HepG2 (cell line): ENCODE results near the gene MBLAC1. TPM values are rescaled to one million over a fixed set of nuclear protein-coding genes. Genes with fewer than 3 reads are reported as not detected.

Source experiments
- CAMTA2 ChIP-seq: sonication (generic); formaldehyde crosslinking; IDR thresholded peaks from 2 replicates; pipeline ENCODE4 v1.4.0; 2020; ENCODE audit warnings: mild to moderate bottlenecking, missing genetic modification reagents, borderline replicate concordance
- CBX2 ChIP-seq, 2 experiments: fragments of 200-600 bp in 1 of 2; sonication (generic); formaldehyde crosslinking in 1 of 2; IDR thresholded peaks; 2 replicates each; pipeline versions ENCODE4 v1.7.0 to v1.8.1; 2018 to 2022; ENCODE audit warnings: low read depth in 2 of 2, low read length in 1 of 2, mild to moderate bottlenecking in 1 of 2, missing genetic modification reagents in 1 of 2
- CEBPG ChIP-seq: IDR thresholded peaks from 2 replicates; pipeline ENCODE4 v1.6.1; 2016
- EEA1 ChIP-seq: sonication (generic); formaldehyde crosslinking; IDR thresholded peaks from 2 replicates; pipeline ENCODE4 v1.5.1; 2020; ENCODE audit warnings: mild to moderate bottlenecking, missing genetic modification reagents, borderline replicate concordance
- HNF4G ChIP-seq, 2 experiments: sonication (generic) in 1 of 2; formaldehyde crosslinking in 1 of 2; IDR thresholded peaks; 2 replicates each; pipeline versions ENCODE4 v1.4.0 to v1.6.1; 2011 to 2020; ENCODE audit warnings: borderline replicate concordance in 2 of 2, low read depth in 2 of 2, mild to moderate bottlenecking in 2 of 2, low read length in 1 of 2, missing genetic modification reagents in 1 of 2, moderate library complexity in 1 of 2
- KAT8 ChIP-seq: IDR thresholded peaks from 2 replicates; pipeline ENCODE4 v1.6.1; 2016; ENCODE audit warnings: missing genetic modification reagents, missing compliant biosample characterization
- LCORL ChIP-seq, 2 experiments: fragments of 450-650 bp in 1 of 2; sonication (generic) in 1 of 2; formaldehyde crosslinking in 1 of 2; IDR thresholded peaks; 2 replicates each; pipeline versions ENCODE4 v1.5.0 to v1.6.1; 2017 to 2020; ENCODE audit warnings: antibody characterized with exemption in 1 of 2, missing genetic modification reagents in 1 of 2
- PITX1 ChIP-seq: sonication (generic); formaldehyde crosslinking; IDR thresholded peaks from 2 replicates; pipeline ENCODE4 v1.5.1; 2020; ENCODE audit warnings: mild to moderate bottlenecking, missing genetic modification reagents
- PRPF4 ChIP-seq: fragments of 200-400 bp; formaldehyde crosslinking; IDR thresholded peaks from 2 replicates; pipeline ENCODE4 v1.6.1; 2016; ENCODE audit warnings: low read length, low read depth; ENCODE audit not compliant: poor library complexity, severe bottlenecking
- SOX6 ChIP-seq, 2 experiments: fragments of 450-650 bp in 1 of 2; sonication (generic) in 1 of 2; formaldehyde crosslinking in 1 of 2; IDR thresholded peaks; 2 replicates each; pipeline versions ENCODE4 v1.4.0 to v1.6.1; 2017 to 2020; ENCODE audit warnings: antibody characterized with exemption in 1 of 2, mild to moderate bottlenecking in 1 of 2, missing genetic modification reagents in 1 of 2
- SP1 ChIP-seq, 2 experiments: fragments of 450-650 bp in 1 of 2; sonication (generic) in 1 of 2; formaldehyde crosslinking in 1 of 2; IDR thresholded peaks; 2 replicates each; pipeline versions ENCODE4 v1.4.0 to v1.6.1; 2016 to 2020; ENCODE audit warnings: missing genetic modification reagents in 1 of 2
- SSRP1 ChIP-seq: IDR thresholded peaks from 2 replicates; pipeline ENCODE4 v1.6.1; 2016; ENCODE audit warnings: control low read depth
- TBX2 ChIP-seq: sonication (generic); formaldehyde crosslinking; IDR thresholded peaks from 2 replicates; pipeline ENCODE4 v1.5.0; 2020; ENCODE audit warnings: missing genetic modification reagents, mild to moderate bottlenecking, borderline replicate concordance
- TRIM24 ChIP-seq: sonication (generic); formaldehyde crosslinking; IDR thresholded peaks from 2 replicates; pipeline ENCODE4 v1.8.0; 2022; ENCODE audit warnings: mild to moderate bottlenecking, missing genetic modification reagents
- ZNF335 ChIP-seq: sonication (generic); formaldehyde crosslinking; IDR thresholded peaks from 2 replicates; pipeline ENCODE4 v1.4.0; 2020; ENCODE audit warnings: missing genetic modification reagents
- ZNF577 ChIP-seq: sonication (generic); formaldehyde crosslinking; IDR thresholded peaks from 2 replicates; pipeline ENCODE4 v1.4.0; 2020; ENCODE audit warnings: mild to moderate bottlenecking, low read depth, missing genetic modification reagents, borderline replicate concordance
- ZNF607 ChIP-seq: sonication (generic); formaldehyde crosslinking; IDR thresholded peaks from 2 replicates; pipeline ENCODE4 v1.5.1; 2020; ENCODE audit warnings: missing genetic modification reagents, mild to moderate bottlenecking, borderline replicate concordance
- ZNF768 ChIP-seq: sonication (generic); formaldehyde crosslinking; IDR thresholded peaks from 2 replicates; pipeline ENCODE4 v1.4.0; 2020; ENCODE audit warnings: missing genetic modification reagents
- polyA plus RNA-seq, 8 experiments: library from polyadenylated mRNA; depleted of rRNA in 3 of 8; stranded (reverse) in 7 of 8; unstranded in 1 of 8; fragments of >200 nt; fragmentation: Illumina TruSeq in 4 of 8; extraction: Trizol in 4 of 8; gene quantifications; 2 replicates each; pipeline versions ENCODE4 v1.2.1 to v1.2.3, GENCODE V29; 2011 to 2016; ENCODE audit warnings: low read depth in 4 of 8, missing spikeins in 1 of 8, mixed read lengths in 1 of 8; ENCODE audit not compliant: insufficient read depth in 1 of 8
- total RNA-seq, 5 experiments: library from RNA; depleted of rRNA; stranded (reverse); fragments of >200 nt; fragmentation: Illumina TruSeq; extraction: Trizol; gene quantifications; 2 replicates each; pipeline ENCODE4 v1.2.3, GENCODE V29; 2016; ENCODE audit warnings: low read depth in 1 of 5
- TF ChIP-seq, protein P1 (sequence below): sonication (generic); formaldehyde crosslinking; IDR thresholded peaks from 2 replicates; pipeline ENCODE4 v1.5.0; 2020; ENCODE audit warnings: mild to moderate bottlenecking, missing genetic modification reagents
- TF ChIP-seq, protein P2 (sequence below), 2 experiments: IDR thresholded peaks; 2 replicates each; pipeline ENCODE4 v1.6.1; 2011 to 2012; ENCODE audit warnings: low read length in 2 of 2, borderline replicate concordance in 1 of 2, low read depth in 1 of 2, mild to moderate bottlenecking in 1 of 2, moderate library complexity in 1 of 2
- TF ChIP-seq, protein P3 (sequence below): sonication (generic); formaldehyde crosslinking; IDR thresholded peaks from 2 replicates; pipeline ENCODE4 v1.4.0; 2020; ENCODE audit warnings: missing genetic modification reagents

The MBLAC1 gene
- total and polyA plus RNA-seq, 2 of the 13 experiments (the other 11 are each of a cell fraction or from before 2014, with no cell fraction given) = 0.79 to 2.1 TPM

DNA sequence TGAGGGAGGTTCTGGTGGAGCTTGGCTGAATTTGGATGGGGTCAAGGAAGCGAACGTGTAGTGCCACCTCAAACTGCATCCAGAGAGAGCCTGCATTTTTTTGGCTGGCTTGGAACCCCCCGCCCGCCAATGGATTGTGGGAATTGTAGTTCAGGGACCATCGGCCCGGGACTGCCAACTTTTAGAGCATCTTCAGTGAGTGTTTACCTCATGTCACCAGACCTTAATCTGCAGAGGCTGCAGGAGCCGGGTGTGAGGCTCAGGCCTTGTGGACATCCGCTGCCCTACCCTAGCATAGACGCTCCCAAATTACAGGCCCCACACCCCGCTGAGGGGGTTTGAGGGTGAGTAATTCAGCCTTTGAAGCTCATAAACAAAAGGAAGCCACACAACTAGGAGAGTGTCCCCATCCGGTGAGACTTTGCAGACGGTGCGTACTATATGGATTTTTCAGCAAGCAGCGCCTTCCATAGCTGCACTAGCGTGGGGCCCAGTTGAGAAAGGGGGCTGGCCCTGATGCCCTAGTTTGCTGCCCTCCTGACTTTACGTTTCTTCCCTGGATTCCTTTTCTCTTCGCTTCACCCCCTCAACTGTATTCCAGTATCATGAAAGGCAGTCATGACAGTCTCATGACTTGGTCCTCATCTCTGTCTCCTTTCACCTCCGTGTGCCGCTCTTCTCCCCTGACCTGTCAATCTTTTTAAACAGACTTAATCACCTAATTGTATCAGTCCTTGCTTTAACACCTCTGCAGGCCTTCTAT lies 6.6 kb upstream of the MBLAC1 start (continued):
- TF ChIP-seq SP1 (IDR thresholded peaks at IDR 0.05) (no peak), SP1 (CRISPR knock-in tag; IDR thresholded peaks at IDR 0.05) (no peak), ZNF768 (no peak), SSRP1 (CRISPR knock-in tag) (no peak), ZNF607 (CRISPR knock-in tag) (no peak), ZNF335 (CRISPR knock-in tag) (0 out of 2 replicates have a peak, but pooled peaks have one; percentile 21), ZNF577 (CRISPR knock-in tag) (no peak), KAT8 (no peak), TBX2 (CRISPR knock-in tag) (no peak), SOX6 (IDR thresholded peaks at IDR 0.05) (no peak), SOX6 (CRISPR knock-in tag; IDR thresholded peaks at IDR 0.05) (peak; percentile 23; the same call in 1 of the 2 replicates), TRIM24 (CRISPR knock-in tag) (no peak), CAMTA2 (no peak), EEA1 (CRISPR knock-in tag) (no peak), HNF4G (IDR thresholded peaks at IDR 0.05; ENCODE audit: borderline replicate concordance, low read depth, low read length) (no peak), HNF4G (CRISPR knock-in tag; IDR thresholded peaks at IDR 0.05; ENCODE audit: borderline replicate concordance, low read depth) (no peak), PITX1 (CRISPR knock-in tag) (peak; percentile 12; the same call in 1 of the 2 replicates), LCORL (IDR thresholded peaks at IDR 0.05) (no peak), LCORL (CRISPR knock-in tag; IDR thresholded peaks at IDR 0.05) (peak; percentile 36), PRPF4 (no peak), CBX2 (IDR thresholded peaks at IDR 0.05; ENCODE audit: low read depth, low read length) (no peak), CBX2 (CRISPR knock-in tag; IDR thresholded peaks at IDR 0.05; ENCODE audit: low read depth) (no peak), CEBPG (CRISPR knock-in tag) (no peak)
- TF ChIP-seq, protein P1, sequence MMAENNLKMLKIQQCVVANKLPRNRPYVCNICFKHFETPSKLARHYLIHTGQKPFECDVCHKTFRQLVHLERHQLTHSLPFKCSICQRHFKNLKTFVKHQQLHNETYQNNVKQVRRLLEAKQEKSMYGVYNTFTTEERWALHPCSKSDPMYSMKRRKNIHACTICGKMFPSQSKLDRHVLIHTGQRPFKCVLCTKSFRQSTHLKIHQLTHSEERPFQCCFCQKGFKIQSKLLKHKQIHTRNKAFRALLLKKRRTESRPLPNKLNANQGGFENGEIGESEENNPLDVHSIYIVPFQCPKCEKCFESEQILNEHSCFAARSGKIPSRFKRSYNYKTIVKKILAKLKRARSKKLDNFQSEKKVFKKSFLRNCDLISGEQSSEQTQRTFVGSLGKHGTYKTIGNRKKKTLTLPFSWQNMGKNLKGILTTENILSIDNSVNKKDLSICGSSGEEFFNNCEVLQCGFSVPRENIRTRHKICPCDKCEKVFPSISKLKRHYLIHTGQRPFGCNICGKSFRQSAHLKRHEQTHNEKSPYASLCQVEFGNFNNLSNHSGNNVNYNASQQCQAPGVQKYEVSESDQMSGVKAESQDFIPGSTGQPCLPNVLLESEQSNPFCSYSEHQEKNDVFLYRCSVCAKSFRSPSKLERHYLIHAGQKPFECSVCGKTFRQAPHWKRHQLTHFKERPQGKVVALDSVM (CRISPR knock-in tag) = no peak
- TF ChIP-seq, protein P2, sequence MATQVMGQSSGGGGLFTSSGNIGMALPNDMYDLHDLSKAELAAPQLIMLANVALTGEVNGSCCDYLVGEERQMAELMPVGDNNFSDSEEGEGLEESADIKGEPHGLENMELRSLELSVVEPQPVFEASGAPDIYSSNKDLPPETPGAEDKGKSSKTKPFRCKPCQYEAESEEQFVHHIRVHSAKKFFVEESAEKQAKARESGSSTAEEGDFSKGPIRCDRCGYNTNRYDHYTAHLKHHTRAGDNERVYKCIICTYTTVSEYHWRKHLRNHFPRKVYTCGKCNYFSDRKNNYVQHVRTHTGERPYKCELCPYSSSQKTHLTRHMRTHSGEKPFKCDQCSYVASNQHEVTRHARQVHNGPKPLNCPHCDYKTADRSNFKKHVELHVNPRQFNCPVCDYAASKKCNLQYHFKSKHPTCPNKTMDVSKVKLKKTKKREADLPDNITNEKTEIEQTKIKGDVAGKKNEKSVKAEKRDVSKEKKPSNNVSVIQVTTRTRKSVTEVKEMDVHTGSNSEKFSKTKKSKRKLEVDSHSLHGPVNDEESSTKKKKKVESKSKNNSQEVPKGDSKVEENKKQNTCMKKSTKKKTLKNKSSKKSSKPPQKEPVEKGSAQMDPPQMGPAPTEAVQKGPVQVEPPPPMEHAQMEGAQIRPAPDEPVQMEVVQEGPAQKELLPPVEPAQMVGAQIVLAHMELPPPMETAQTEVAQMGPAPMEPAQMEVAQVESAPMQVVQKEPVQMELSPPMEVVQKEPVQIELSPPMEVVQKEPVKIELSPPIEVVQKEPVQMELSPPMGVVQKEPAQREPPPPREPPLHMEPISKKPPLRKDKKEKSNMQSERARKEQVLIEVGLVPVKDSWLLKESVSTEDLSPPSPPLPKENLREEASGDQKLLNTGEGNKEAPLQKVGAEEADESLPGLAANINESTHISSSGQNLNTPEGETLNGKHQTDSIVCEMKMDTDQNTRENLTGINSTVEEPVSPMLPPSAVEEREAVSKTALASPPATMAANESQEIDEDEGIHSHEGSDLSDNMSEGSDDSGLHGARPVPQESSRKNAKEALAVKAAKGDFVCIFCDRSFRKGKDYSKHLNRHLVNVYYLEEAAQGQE (IDR thresholded peaks at IDR 0.05; ENCODE audit: borderline replicate concordance in 1 of 2, low read depth in 1 of 2, low read length in 2 of 2) = no peak
- TF ChIP-seq, protein P3, sequence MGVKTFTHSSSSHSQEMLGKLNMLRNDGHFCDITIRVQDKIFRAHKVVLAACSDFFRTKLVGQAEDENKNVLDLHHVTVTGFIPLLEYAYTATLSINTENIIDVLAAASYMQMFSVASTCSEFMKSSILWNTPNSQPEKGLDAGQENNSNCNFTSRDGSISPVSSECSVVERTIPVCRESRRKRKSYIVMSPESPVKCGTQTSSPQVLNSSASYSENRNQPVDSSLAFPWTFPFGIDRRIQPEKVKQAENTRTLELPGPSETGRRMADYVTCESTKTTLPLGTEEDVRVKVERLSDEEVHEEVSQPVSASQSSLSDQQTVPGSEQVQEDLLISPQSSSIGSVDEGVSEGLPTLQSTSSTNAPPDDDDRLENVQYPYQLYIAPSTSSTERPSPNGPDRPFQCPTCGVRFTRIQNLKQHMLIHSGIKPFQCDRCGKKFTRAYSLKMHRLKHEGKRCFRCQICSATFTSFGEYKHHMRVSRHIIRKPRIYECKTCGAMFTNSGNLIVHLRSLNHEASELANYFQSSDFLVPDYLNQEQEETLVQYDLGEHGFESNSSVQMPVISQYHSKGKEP = no peak
